HepG2 (cell line): ENCODE measurements around the gene DGAT2. TPM values are rescaled to one million over a fixed set of nuclear protein-coding genes. Genes with fewer than 3 reads are reported as not detected.

Experiments
- ASH2L ChIP-seq: fragments of 300-600, 200-600 bp; sonication (generic); IDR thresholded peaks from 2 replicates; pipeline ENCODE4 v1.7.0; 2017; ENCODE audit warnings: low read depth, mild to moderate bottlenecking, moderate library complexity, mixed read lengths, low read length; ENCODE audit not compliant: insufficient read length
- HHEX ChIP-seq: IDR thresholded peaks from 2 replicates; pipeline ENCODE4 v1.6.1; 2016; ENCODE audit warnings: control low read depth
- HOXA3 ChIP-seq: sonication (generic); formaldehyde crosslinking; IDR thresholded peaks from 2 replicates; pipeline ENCODE4 v1.5.0; 2020; ENCODE audit warnings: missing genetic modification reagents
- KDM6A ChIP-seq: IDR thresholded peaks from 2 replicates; pipeline ENCODE4 v1.6.1; 2016; ENCODE audit warnings: low read depth
- KLF11 ChIP-seq: IDR thresholded peaks from 2 replicates; pipeline ENCODE4 v1.6.1; 2016; ENCODE audit warnings: missing compliant biosample characterization
- MBD4 ChIP-seq: IDR thresholded peaks from 2 replicates; pipeline ENCODE4 v1.6.1; 2012; ENCODE audit warnings: low read length, inconsistent platforms, borderline replicate concordance
- MIER2 ChIP-seq: IDR thresholded peaks from 2 replicates; pipeline ENCODE4 v1.6.1; 2016; ENCODE audit warnings: missing biosample characterization, missing genetic modification reagents
- NFYB ChIP-seq: sonication (generic); formaldehyde crosslinking; IDR thresholded peaks from 2 replicates; pipeline ENCODE4 v1.4.0; 2020; ENCODE audit warnings: missing genetic modification reagents
- RBFOX2 ChIP-seq: fragments of 200-400 bp; formaldehyde crosslinking; IDR thresholded peaks from 2 replicates; pipeline ENCODE4 v1.6.1; 2017; ENCODE audit warnings: low read depth, mild to moderate bottlenecking, low read length
- REPIN1 ChIP-seq: sonication (generic); formaldehyde crosslinking; IDR thresholded peaks from 2 replicates; pipeline ENCODE4 v1.8.0; 2022; ENCODE audit warnings: missing genetic modification reagents, low read depth, mild to moderate bottlenecking, borderline replicate concordance
- SMC3 ChIP-seq: IDR thresholded peaks from 2 replicates; pipeline ENCODE4 v1.6.1; 2011; ENCODE audit warnings: low read length, improper control_type of control experiment
- TBL1XR1 ChIP-seq: fragments of 150-350 bp; IDR thresholded peaks from 2 replicates; pipeline ENCODE4 v1.6.1; 2014; ENCODE audit warnings: borderline replicate concordance, low read length; ENCODE audit not compliant: partially characterized antibody
- TERF1 ChIP-seq: sonication (generic); formaldehyde crosslinking; IDR thresholded peaks from 2 replicates; pipeline ENCODE4 v1.8.0; 2022; ENCODE audit warnings: mild to moderate bottlenecking, missing genetic modification reagents, moderate library complexity
- TGIF2 ChIP-seq: IDR thresholded peaks from 2 replicates; pipeline ENCODE4 v1.6.1; 2016; ENCODE audit warnings: control low read depth, missing compliant biosample characterization
- TRAFD1 ChIP-seq: sonication (generic); formaldehyde crosslinking; IDR thresholded peaks from 2 replicates; pipeline ENCODE4 v1.5.1; 2020; ENCODE audit warnings: missing genetic modification reagents, mild to moderate bottlenecking, borderline replicate concordance
- ZNF275 ChIP-seq: sonication (generic); formaldehyde crosslinking; IDR thresholded peaks from 2 replicates; pipeline ENCODE4 v1.8.0; 2022; ENCODE audit warnings: missing genetic modification reagents, mild to moderate bottlenecking, inconsistent platforms, borderline replicate concordance
- ZNF501 ChIP-seq: sonication (generic); formaldehyde crosslinking; IDR thresholded peaks from 2 replicates; pipeline ENCODE4 v1.5.1; 2020; ENCODE audit warnings: mild to moderate bottlenecking, moderate library complexity, missing genetic modification reagents
- ZNF546 ChIP-seq: sonication (generic); formaldehyde crosslinking; conservative IDR thresholded peaks from 2 replicates; pipeline ENCODE4 v1.8.1; 2023; ENCODE audit warnings: mild to moderate bottlenecking, missing genetic modification reagents
- ZNF619 ChIP-seq: sonication (generic); formaldehyde crosslinking; IDR thresholded peaks from 2 replicates; pipeline ENCODE4 v1.4.0; 2020; ENCODE audit warnings: mild to moderate bottlenecking, missing genetic modification reagents
- ZSCAN21 ChIP-seq: sonication (generic); formaldehyde crosslinking; IDR thresholded peaks from 2 replicates; pipeline ENCODE4 v1.8.0; 2022; ENCODE audit warnings: mild to moderate bottlenecking, missing genetic modification reagents, moderate library complexity, borderline replicate concordance
- ZSCAN31 ChIP-seq: sonication (generic); formaldehyde crosslinking; IDR thresholded peaks from 2 replicates; pipeline ENCODE4 v1.5.0; 2020; ENCODE audit warnings: low read depth, mild to moderate bottlenecking, missing genetic modification reagents
- polyA plus RNA-seq, 8 experiments: library from polyadenylated mRNA; depleted of rRNA in 3 of 8; stranded (reverse) in 7 of 8; unstranded in 1 of 8; fragments of >200 nt; fragmentation: Illumina TruSeq in 4 of 8; extraction: Trizol in 4 of 8; gene quantifications; 2 replicates each; pipeline versions ENCODE4 v1.2.1 to v1.2.3, GENCODE V29; 2011 to 2016; ENCODE audit warnings: low read depth in 4 of 8, missing spikeins in 1 of 8, mixed read lengths in 1 of 8; ENCODE audit not compliant: insufficient read depth in 1 of 8
- total RNA-seq, 5 experiments: library from RNA; depleted of rRNA; stranded (reverse); fragments of >200 nt; fragmentation: Illumina TruSeq; extraction: Trizol; gene quantifications; 2 replicates each; pipeline ENCODE4 v1.2.3, GENCODE V29; 2016; ENCODE audit warnings: low read depth in 1 of 5

DGAT2 gene
- total and polyA plus RNA-seq, 2 of the 13 experiments (the other 11 are each of a cell fraction or from before 2014, with no cell fraction given), result 39.0 to 65.6 TPM

DNA sequence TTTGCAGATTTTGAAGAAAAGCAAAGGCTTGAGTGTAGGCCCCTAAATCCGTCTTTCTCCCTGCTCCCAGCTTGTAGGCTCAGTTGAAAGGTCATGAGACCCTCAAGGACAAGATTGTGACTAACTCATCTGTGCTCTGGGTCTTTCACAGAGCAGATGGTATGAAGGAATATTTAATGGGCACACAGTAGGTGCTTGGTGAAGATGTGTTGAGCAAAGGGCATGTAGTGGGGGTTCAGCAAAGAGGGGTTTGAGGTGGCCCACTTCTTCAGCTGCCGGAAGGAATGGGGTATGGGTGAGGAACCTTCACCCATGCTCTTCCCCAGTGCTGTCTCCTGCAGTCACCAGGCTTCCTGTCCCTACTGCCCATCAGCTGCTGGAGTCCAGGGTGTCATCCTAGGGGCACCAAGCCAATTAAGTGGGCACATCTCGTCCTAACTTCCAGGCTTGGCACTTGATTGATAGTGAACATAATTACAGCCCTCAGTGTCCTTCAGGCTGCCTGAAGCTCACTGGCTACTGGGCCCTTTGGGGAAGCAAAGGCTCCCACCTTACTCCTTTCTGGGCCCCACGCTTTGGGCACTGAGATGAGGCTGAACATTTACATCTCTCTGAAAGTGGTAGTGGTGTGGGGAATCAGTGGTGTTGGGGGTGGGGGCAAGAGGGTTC lies 15.0 kb downstream of the DGAT2 start (continued):
- no peak for TF ChIP-seq TRAFD1 (CRISPR knock-in tag)
- peak; percentile 17; the same call in 1 of the 2 replicates for TF ChIP-seq HOXA3 (CRISPR knock-in tag)
- peak; percentile 54; the same call in 1 of the 2 replicates for TF ChIP-seq ZNF275 (CRISPR knock-in tag)
- 0 out of 2 replicates have a peak, but pooled peaks have one; percentile 40 for TF ChIP-seq ZSCAN31 (CRISPR knock-in tag)
- TF ChIP-seq REPIN1 (CRISPR knock-in tag), result peak; percentile 1; the same call in 1 of the 2 replicates
- TF ChIP-seq RBFOX2, result 0 out of 2 replicates have a peak, but pooled peaks have one; percentile 1
- no peak for TF ChIP-seq MBD4
- no peak for TF ChIP-seq TGIF2 (CRISPR knock-in tag)
- TF ChIP-seq NFYB, result no peak
- no peak for TF ChIP-seq TBL1XR1
- TF ChIP-seq ZNF546 (CRISPR knock-in tag), result 0 out of 2 replicates have a peak, but pooled peaks have one; percentile 1
- TF ChIP-seq ASH2L, result peak; percentile 17
- no peak for TF ChIP-seq SMC3
- TF ChIP-seq MIER2, result no peak
- no peak for TF ChIP-seq ZNF619 (CRISPR knock-in tag)
- no peak for TF ChIP-seq HHEX
- TF ChIP-seq KDM6A (CRISPR knock-in tag), result no peak
- TF ChIP-seq ZNF501 (CRISPR knock-in tag), result peak; percentile 25; the same call in 1 of the 2 replicates
- no peak for TF ChIP-seq KLF11 (CRISPR knock-in tag)
- peak; percentile 53; the same call in 1 of the 2 replicates for TF ChIP-seq ZSCAN21
- TF ChIP-seq TERF1 (CRISPR knock-in tag), result no peak
- TF ChIP-seq, all 625 proteins: peak for 15
